OCI-LY1 (cell line): ENCODE measurements around the gene MMP12.

Experiments
- H2AFZ ChIP-seq: fragments of 200-600 bp; sonication (generic), shearing (Covaris generic); 2 replicates; pipeline ENCODE4 v1.6.0; 2014; ENCODE audit warnings: antibody characterized with exemption, mild to moderate bottlenecking, low read length
- H3F3A ChIP-seq: fragments of 200-600 bp; sonication (generic), shearing (Covaris generic); 2 replicates; pipeline ENCODE4 v1.6.0; 2014; ENCODE audit warnings: mild to moderate bottlenecking, antibody characterized with exemption, low read length, moderate library complexity; ENCODE audit not compliant: insufficient read depth
- H3K27ac ChIP-seq: fragments of 200-600 bp; sonication (generic); 2 replicates; pipeline ENCODE4 v1.5.1; 2014; ENCODE audit warnings: low read length, mixed run types, mild to moderate bottlenecking, low read depth; ENCODE audit not compliant: poor library complexity, severe bottlenecking
- H3K27me3 ChIP-seq: fragments of 200-600 bp; sonication (generic); 2 replicates; pipeline ENCODE4 v1.6.0; 2014; ENCODE audit warnings: antibody characterized with exemption, mild to moderate bottlenecking, low read length, moderate library complexity; ENCODE audit not compliant: insufficient read depth
- H3K36me3 ChIP-seq: fragments of 200-600 bp; sonication (generic); 2 replicates; pipeline ENCODE4 v1.6.1; 2014; ENCODE audit warnings: mild to moderate bottlenecking, antibody characterized with exemption, low read length, moderate library complexity, mixed read lengths; ENCODE audit not compliant: insufficient read depth
- H3K4me1 ChIP-seq: fragments of 200-600 bp; sonication (generic); 2 replicates; pipeline ENCODE4 v1.5.1; 2014; ENCODE audit warnings: mild to moderate bottlenecking, low read length, moderate library complexity; ENCODE audit not compliant: insufficient read depth, severe bottlenecking
- H3K4me2 ChIP-seq: fragments of 200-600 bp; sonication (generic), shearing (Covaris generic); 2 replicates; pipeline ENCODE4 v1.6.1; 2014; ENCODE audit warnings: low read length
- H3K4me3 ChIP-seq: fragments of 200-600 bp; sonication (generic); 2 replicates; pipeline ENCODE4 v1.5.1; 2014; ENCODE audit warnings: low read length, low read depth, mild to moderate bottlenecking, mixed read lengths; ENCODE audit not compliant: poor library complexity, severe bottlenecking
- H3K79me2 ChIP-seq: fragments of 200-600 bp; shearing (Covaris generic); 2 replicates; pipeline ENCODE4 v1.6.1; 2016; ENCODE audit warnings: mixed run types, low read length, mixed read lengths; ENCODE audit not compliant: insufficient read depth
- H3K9ac ChIP-seq: fragments of 200-600 bp; sonication (generic), shearing (Covaris generic); 2 replicates; pipeline ENCODE4 v1.6.1; 2014; ENCODE audit warnings: mild to moderate bottlenecking, low read length, mixed read lengths
- H3K9me2 ChIP-seq: fragments of 200-600 bp; sonication (generic), shearing (Covaris generic); 2 replicates; pipeline ENCODE4 v1.6.1; 2014; ENCODE audit warnings: low read depth, mild to moderate bottlenecking, low read length, mixed read lengths
- H3K9me3 ChIP-seq: fragments of 200-600 bp; shearing (Covaris generic); 2 replicates; pipeline ENCODE4 v1.6.1; 2014; ENCODE audit warnings: low read length, mixed read lengths
- H4K20me1 ChIP-seq: fragments of 200-600 bp; sonication (generic), shearing (Covaris generic); 2 replicates; pipeline ENCODE4 v1.6.0; 2016; ENCODE audit warnings: mild to moderate bottlenecking, low read length; ENCODE audit not compliant: insufficient read depth
- EZH2 ChIP-seq: fragments of 200-600 bp; sonication (generic), shearing (Covaris generic); IDR thresholded peaks from 2 replicates; pipeline ENCODE4 v1.8.0; 2017; ENCODE audit warnings: borderline replicate concordance, mixed run types, mild to moderate bottlenecking, antibody characterized with exemption, low read length, moderate library complexity, mixed read lengths
- TF ChIP-seq, protein P1 (sequence below): fragments of 200-600 bp; sonication (generic), shearing (Covaris generic); IDR thresholded peaks from 2 replicates; pipeline ENCODE4 v1.5.1; 2017; ENCODE audit warnings: mild to moderate bottlenecking, antibody characterized with exemption, low read length, moderate library complexity, mixed read lengths

Gene MMP12

GRCh38 chr11:102829316-102830000 is 45.3 kb downstream of the MMP12 start:
- H3K9me2 ChIP-seq: no peaks in the 10 kb centered on the region
- H3K4me1 ChIP-seq: no peaks in the 10 kb centered on the region
- H3K79me2 ChIP-seq: no peaks in the 10 kb centered on the region
- H3K9me3 ChIP-seq: no peaks in the 10 kb centered on the region
- H3K36me3 ChIP-seq: no peaks in the 10 kb centered on the region
- no peak overlapping the region for H3K9ac ChIP-seq
- H3K4me3 ChIP-seq: no peak overlapping the region
- no peak for TF ChIP-seq EZH2
- TF ChIP-seq, protein P1, sequence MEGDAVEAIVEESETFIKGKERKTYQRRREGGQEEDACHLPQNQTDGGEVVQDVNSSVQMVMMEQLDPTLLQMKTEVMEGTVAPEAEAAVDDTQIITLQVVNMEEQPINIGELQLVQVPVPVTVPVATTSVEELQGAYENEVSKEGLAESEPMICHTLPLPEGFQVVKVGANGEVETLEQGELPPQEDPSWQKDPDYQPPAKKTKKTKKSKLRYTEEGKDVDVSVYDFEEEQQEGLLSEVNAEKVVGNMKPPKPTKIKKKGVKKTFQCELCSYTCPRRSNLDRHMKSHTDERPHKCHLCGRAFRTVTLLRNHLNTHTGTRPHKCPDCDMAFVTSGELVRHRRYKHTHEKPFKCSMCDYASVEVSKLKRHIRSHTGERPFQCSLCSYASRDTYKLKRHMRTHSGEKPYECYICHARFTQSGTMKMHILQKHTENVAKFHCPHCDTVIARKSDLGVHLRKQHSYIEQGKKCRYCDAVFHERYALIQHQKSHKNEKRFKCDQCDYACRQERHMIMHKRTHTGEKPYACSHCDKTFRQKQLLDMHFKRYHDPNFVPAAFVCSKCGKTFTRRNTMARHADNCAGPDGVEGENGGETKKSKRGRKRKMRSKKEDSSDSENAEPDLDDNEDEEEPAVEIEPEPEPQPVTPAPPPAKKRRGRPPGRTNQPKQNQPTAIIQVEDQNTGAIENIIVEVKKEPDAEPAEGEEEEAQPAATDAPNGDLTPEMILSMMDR: no peak
- no peaks in the 10 kb centered on the region for H3F3A ChIP-seq
- no peaks in the 10 kb centered on the region; the same call in 1 of the 2 replicates for H3K27me3 ChIP-seq
- no peak overlapping the region for H3K4me2 ChIP-seq
- H4K20me1 ChIP-seq: no peaks in the 10 kb centered on the region
- no peak overlapping the region for H2AFZ ChIP-seq
- H3K27ac ChIP-seq: no peak overlapping the region

DNA sequence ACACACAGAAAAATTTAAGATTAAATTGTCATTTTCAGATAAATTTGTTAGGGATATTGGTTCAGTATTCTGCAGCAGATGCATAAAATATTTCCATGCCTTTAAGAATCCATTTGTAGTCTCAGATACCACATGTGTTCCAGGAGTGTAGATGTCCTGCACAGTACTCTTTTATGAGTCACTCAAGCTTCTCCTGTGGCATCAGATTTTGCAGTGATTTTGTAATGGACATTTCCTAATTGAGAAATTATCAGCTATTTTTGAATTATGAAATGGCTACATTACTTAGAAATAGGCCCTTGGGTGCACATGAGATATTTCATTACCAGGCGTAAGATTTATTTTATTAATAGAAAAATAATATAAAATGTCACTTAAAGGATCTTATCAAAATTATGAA is 50.2 kb downstream of the MMP12 start:
- H2AFZ ChIP-seq: no peak overlapping the region
- no peaks in the 10 kb centered on the region for H3K9me2 ChIP-seq
- TF ChIP-seq EZH2: no peak
- TF ChIP-seq, protein P1: no peak
- H3K36me3 ChIP-seq: no peaks in the 10 kb centered on the region
- no peaks in the 10 kb centered on the region for H3K9me3 ChIP-seq
- H3K79me2 ChIP-seq: no peaks in the 10 kb centered on the region
- H3K4me2 ChIP-seq: no peak overlapping the region
- H3F3A ChIP-seq: no peaks in the 10 kb centered on the region
- H3K27ac ChIP-seq: no peak overlapping the region
- no peaks in the 10 kb centered on the region for H4K20me1 ChIP-seq
- no peaks in the 10 kb centered on the region for H3K4me1 ChIP-seq
- no peaks in the 10 kb centered on the region for H3K27me3 ChIP-seq
- H3K4me3 ChIP-seq: no peak overlapping the region
- no peak overlapping the region for H3K9ac ChIP-seq

- Histone ChIP-seq H3K4me3 (no peak overlapping the region), H3K9me3 (no peaks in the 10 kb centered on the region), H3K9ac (no peak overlapping the region), H3K4me2 (no peak overlapping the region), H2AFZ (no peak overlapping the region), H4K20me1 (no peaks in the 10 kb centered on the region), H3K27ac (no peak overlapping the region), H3K27me3 (no peaks in the 10 kb centered on the region), H3K4me1 (no peaks in the 10 kb centered on the region), H3K9me2 (no peaks in the 10 kb centered on the region), H3F3A (no peaks in the 10 kb centered on the region), H3K36me3 (no peaks in the 10 kb centered on the region), H3K79me2 (no peaks in the 10 kb centered on the region)
- no peak for TF ChIP-seq EZH2
- TF ChIP-seq, protein P1: no peak
These were observed 55.3 kb downstream of the MMP12 start for GRCh38 chr11:102819491-102819890.
